GM21423 (cell line): Measurements from ENCODE around the gene DGKA.
"Not testable (repeated sequence)": the region's sequence is repeated elsewhere in the genome, so short reads cannot be mapped to it uniquely, and the experiment has no call there.

Source experiments
- ATAC-seq: cut with Tn5 transposase; IDR thresholded peaks from one replicate; pipeline ENCODE4 v1.9.1; 2021; ENCODE audit warnings: mild to moderate bottlenecking, moderate library complexity; ENCODE audit not compliant: unreplicated experiment

DGKA gene

GRCh38 chr12:55965941-55966407 is 35.0 kb downstream of the DGKA start, which contains the start of gene PMEL:
Gene PMEL (minus strand): TSS chr12:55966042. CDS start chr12:55966011, 31 bp downstream.
- no peak for ATAC-seq

DNA sequence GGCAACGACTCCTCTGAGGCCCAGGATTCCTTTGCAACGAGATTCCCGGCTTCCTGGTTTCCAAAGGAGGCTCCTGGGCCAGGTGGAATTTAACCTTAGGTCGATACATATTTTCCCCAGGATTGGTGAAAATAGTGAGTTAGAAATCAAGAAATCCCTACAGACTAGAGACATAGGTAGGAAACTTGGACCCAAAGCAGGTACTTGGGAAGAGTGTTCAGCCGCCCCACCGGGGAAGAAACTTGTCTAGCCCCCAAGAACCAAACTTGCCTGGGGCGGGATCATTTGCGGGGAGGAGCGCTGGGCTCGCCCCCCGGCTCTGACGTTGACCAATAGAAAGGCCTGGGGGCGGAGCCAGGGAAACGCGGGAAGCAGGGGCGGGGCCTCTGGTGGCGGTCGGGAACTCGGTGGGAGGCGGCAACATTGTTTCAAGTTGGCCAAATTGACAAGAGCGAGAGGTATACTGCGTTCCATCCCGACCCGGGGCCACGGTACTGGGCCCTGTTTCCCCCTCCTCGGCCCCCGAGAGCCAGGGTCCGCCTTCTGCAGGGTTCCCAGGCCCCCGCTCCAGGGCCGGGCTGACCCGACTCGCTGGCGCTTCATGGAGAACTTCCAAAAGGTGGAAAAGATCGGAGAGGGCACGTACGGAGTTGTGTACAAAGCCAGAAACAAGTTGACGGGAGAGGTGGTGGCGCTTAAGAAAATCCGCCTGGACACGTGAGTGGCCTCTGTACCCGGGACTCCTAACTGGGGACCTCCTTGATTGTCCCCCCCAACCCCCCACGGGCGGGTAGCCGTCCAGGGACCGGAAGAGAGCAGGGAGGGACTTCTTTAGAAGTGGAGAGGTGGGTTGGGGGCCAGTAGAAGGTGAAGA is 35.7 kb downstream of the DGKA start, which contains the start of gene CDK2:
TSS of gene CDK2 (plus strand) at position 423 of the 874 bp plus-strand sequence. CDS start at position 602, 179 bp downstream.
- peak; percentile 97 for ATAC-seq

GRCh38 chr12:55969356-55969755 is 38.4 kb downstream of the DGKA start:
- ATAC-seq, result no peak

GRCh38 chr12:55970775-55971174 is 39.8 kb downstream of the DGKA start:
- ATAC-seq, result no peak

DNA sequence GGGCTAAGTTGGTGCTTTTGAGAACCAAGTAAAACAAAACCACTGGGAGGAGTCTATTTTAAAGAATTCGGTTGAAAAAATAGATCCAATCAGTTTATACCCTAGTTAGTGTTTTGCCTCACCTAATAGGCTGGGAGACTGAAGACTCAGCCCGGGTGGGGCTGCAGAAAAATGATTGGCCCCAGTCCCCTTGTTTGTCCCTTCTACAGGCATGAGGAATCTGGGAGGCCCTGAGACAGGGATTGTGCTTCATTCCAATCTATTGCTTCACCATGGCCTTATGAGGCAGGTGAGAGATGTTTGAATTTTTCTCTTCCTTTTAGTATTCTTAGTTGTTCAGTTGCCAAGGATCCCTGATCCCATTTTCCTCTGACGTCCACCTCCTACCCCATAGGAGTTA is 41.1 kb downstream of the DGKA start:
- no peak for ATAC-seq

GRCh38 chr12:55972456-55972855 is 41.5 kb downstream of the DGKA start:
- no peak for ATAC-seq

DNA sequence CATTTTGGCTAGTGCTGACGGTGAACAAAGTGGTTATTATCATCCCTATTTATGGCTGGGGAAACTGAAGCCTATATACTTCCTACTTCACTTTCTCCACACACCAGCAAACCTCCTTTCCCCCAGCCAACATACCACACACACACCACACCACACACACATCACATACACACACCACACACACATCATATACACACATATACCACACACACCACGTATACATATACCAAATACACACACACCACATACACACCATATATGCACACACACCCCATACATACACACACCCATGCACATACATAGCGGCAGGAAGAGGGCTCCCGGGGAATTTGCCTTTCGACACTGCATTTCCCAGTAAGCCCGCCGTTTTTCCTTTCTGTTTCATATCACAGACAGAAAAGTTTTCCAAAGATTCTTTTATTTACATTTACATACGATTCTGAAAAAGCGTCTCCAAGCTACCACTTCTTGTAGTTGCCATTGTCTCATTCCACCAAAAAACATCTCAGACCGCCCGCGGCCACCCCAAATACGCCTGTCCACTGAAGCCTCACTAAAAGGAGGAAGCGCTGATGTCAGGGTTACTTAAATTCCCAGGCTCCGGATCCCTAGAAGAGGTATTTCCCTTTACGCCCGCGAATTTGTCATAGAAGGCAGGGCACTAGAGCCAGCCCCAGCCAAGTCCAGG is 42.1 kb downstream of the DGKA start:
- ATAC-seq, result no peak

- ATAC-seq, result peak; percentile 87
These were observed 42.8 kb downstream of the DGKA start, which contains the start of gene RAB5B for GRCh38 chr12:55973599-55974307. Gene RAB5B (plus strand): TSS chr12:55974078. CDS start chr12:55986961, 12,883 bp downstream.

DNA sequence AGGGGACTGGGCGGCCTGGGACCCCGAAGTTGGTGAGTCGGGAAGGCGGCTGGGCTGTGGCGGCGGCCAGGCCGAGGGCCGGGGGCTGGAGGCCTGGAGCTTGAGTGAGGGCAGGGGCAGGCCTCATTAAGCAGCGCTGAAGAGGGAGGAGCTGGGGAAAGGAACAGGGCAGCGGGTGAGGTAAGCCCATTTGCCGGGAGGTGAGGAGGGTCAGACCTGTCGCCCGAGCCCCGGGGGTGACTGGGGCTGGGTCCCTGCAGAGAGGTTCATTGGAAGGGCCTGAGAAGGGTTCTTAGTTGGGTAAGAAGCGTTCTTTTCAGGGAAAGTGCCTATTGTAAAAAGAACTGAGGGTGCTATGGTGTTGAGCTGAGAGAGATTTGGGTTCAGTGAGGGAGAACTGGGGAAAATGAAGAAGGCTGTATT is 43.4 kb downstream of the DGKA start:
- ATAC-seq, result peak; percentile 10

- no peak for ATAC-seq
These were observed 47.4 kb downstream of the DGKA start for GRCh38 chr12:55978393-55978792.

- ATAC-seq, result no peak
These were observed 48.1 kb downstream of the DGKA start for GRCh38 chr12:55979069-55979468.

GRCh38 chr12:55981882-55982281 is 50.9 kb downstream of the DGKA start:
- ATAC-seq, result not testable (repeated sequence)

DNA sequence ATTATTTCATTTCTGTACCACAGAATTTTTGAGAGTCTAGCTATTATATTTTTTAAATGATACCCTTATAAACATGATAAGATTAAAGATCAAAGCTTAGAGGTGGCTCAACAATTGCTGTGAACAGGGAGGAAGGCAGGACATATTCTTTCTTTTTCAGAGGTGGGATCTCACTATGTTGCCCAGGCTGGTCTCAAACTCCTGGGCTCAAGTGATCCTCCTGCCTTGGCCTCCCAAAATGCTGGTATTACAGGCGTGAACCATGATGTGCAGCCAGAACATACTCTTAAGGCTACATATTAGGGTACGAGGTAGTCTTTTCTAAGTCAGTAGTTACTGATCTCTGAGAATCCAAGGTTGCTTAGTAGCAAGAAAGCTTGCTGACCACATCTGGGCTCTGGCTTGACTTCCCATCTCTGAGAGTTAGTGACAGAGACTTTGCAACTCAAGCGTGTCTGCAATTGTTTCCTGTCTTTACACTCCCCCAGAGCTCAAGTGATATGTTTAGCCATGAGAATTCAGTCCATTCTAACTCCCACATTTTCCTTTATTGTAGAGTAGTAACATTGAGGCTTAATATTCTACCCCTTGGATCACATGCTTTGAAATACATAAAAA is 51.5 kb downstream of the DGKA start:
- ATAC-seq, result peak; percentile 83

DNA sequence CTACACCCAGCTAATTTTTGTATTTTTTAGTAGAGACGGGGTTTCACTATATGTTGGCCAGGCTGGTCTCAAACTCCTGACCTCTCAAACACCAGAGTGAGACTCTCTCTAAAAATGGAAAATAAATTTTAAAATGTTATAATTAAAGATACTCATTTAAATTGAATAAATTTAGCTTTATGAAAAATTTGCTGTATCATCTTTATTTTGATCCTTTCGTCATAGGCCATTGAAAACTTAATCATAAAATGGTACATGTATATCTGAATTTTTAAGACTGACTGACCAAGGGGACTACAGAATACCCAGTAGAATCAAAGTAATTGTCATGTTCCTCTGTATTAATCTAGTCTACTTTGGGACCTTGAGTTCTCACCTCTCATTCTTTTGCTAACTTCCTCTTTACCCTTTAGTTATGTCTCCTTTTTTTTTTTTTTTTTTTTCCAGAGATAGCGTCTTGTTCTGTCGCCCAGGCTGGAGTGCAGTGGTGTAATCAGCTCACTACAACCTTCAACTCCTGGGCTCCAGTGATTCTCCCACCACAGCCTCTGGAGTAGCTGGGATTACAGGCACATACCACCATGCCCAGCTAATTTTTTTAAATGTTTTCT is 52.4 kb downstream of the DGKA start:
- ATAC-seq, result no peak

DNA sequence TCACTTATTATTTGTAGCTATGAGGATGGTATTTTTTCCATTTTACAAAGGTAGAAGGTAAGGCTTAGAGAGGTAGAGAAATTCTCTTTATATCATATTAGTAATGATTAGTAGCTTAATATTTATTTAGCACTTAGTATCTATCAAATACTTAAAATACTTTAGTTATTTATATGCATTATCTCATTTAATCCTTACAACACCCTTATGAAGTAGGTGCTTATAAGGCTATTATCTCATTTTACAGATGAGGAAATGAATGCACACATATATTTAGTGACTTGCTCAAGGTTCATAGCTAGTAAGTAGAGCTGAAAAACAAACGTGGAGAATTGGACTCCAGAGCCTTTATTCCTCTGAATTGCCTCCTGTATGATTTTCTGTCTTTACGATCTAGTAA is 53.9 kb downstream of the DGKA start:
- ATAC-seq, result no peak

DNA sequence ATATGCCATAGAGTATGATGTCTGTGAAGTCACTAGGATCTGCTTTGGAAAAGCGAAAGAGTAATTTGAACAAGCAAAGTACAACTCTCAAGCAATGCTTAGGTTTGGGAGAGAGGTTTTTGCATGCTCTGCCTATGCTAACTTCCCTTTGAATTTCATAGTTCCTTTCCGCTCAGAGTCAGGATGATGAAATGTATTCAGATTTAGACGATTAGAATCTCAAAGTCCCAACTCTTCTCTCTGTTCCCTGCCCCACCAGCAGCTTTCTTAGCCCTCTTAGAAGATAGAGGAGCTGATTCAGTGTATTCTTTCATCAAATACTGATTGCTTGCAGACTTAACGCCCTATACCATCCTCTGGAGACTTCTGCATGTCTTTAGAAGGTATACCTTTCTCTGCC is 54.4 kb downstream of the DGKA start:
- ATAC-seq, result no peak

- ATAC-seq, result not testable (repeated sequence)
These were observed 55.0 kb downstream of the DGKA start for GRCh38 chr12:55985976-55986375.

- ATAC-seq, result no peak
These were observed 60.1 kb downstream of the DGKA start for GRCh38 chr12:55991110-55991509.

- ATAC-seq, result no peak
These were observed 62.4 kb downstream of the DGKA start for GRCh38 chr12:55993230-55993853.

GRCh38 chr12:55995366-55995765 is 64.4 kb downstream of the DGKA start:
- no peak for ATAC-seq
